NT2/D1 (cell line): ENCODE data around the gene VTCN1.

ENCODE experiments used
- YY1 ChIP-seq: IDR thresholded peaks from 2 replicates; pipeline ENCODE4 v1.6.1; 2011; ENCODE audit not compliant: insufficient read length, insufficient read depth
- ZNF274 ChIP-seq: IDR thresholded peaks from 2 replicates; pipeline ENCODE4 v1.6.1; 2011; ENCODE audit warnings: mild to moderate bottlenecking, low read depth, low read length

DNA sequence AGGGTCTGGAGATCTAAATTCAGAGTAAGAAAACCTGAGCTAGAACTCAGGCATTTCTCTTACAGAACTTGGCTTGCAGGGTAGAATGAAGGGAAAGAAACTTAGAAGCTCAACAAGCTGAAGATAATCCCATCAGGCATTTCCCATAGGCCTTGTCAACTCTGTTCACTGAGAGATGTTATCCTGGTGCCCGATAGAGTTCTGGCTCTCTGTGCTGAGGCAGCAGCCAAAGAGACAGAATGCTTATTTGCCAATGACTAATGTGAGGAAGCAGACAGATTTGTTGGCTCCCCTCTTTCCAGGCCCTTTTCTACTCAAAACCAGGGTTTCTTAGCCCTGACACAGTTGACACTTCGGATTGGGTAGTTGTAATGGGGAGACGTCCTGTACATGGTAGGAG is 66.9 kb downstream of the VTCN1 start:
- TF ChIP-seq YY1 (no peak), ZNF274 (no peak)
